CD1c-positive myeloid dendritic cell (primary cell): Measurements from ENCODE around the gene PCDHGA7.
A peak's percentile ranks its signal among the peaks of the same experiment; 100 is the strongest.
"Not testable (repeated sequence)": the region's sequence is repeated elsewhere in the genome, so short reads cannot be mapped to it uniquely, and the experiment has no call there.

ENCODE experiments used
- DNase-seq: peaks from one replicate; pipeline ENCODE4 v3.0.0-alpha.2; 2016; ENCODE audit errors: extremely low spot score

PCDHGA7 gene

DNA sequence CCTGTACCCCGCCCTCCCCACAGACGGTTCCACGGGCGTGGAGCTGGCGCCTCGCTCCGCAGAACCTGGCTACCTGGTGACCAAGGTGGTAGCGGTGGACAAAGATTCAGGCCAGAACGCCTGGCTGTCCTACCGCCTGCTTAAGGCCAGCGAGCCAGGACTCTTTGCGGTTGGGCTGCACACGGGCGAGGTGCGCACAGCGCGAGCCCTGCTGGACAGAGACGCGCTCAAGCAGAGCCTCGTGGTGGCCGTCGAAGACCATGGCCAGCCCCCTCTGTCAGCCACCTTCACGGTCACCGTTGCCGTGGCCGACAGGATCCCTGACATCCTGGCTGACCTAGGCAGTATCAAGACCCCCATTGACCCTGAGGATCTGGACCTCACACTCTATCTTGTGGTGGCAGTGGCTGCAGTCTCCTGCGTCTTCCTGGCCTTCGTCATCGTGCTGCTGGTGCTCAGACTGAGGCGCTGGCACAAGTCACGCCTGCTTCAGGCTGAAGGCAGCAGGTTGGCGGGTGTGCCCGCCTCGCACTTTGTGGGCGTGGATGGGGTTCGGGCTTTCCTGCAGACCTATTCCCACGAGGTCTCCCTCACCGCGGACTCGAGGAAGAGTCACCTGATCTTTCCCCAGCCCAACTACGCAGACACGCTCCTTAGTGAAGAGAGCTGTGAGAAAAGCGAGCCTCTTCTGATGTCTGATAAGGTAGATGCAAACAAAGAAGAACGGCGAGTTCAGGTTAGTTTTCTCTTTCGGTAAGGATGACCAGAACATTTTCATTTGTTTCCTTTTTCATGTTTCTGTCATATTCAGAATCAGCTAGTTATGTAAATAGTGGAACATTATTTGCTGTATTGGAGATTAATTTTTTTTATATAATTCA lies 16.3 kb upstream of the PCDHGA7 start:
- DNase-seq, result no peak

DNA sequence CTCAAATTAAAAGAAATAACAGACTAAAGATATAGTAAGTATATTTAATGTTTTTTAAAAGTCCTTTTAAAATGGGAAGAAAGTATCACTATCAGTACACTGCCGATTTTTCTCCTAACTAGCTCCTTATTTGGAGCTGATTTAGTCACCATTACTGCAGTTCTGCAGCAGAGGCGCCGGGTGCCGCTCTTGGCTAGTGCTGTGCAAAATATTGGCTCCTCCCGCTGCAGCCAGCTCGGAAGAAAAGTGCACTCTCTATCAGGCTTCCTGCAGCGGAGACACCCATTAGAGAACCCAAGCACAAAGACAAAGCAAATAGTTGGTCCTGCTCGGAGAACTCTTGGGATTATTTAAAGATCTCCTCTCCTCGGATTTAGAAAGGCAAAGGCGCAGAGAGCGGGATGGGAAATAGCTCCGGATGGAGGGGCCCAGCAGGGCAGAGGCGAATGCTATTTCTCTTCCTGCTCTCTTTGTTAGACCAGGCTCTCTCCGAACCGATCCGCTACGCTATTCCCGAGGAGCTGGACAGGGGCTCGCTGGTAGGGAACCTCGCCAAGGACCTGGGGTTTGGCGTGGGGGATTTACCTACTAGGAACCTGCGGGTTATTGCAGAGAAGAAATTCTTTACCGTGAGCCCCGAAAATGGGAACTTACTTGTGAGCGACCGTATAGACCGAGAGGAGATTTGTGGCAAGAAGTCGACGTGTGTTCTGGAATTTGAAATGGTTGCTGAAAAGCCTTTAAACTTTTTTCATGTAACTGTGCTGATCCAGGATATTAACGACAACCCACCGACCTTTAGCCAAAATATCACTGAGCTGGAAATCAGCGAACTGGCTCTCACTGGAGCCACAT lies 12.3 kb upstream of the PCDHGA7 start, which contains the start of gene PCDHGB3:
Gene PCDHGB3, plus strand, starts transcription at position 249 of the 855 bp plus-strand sequence. Its CDS starts 153 bp downstream, at position 402.
- peak; percentile 31 for DNase-seq

DNA sequence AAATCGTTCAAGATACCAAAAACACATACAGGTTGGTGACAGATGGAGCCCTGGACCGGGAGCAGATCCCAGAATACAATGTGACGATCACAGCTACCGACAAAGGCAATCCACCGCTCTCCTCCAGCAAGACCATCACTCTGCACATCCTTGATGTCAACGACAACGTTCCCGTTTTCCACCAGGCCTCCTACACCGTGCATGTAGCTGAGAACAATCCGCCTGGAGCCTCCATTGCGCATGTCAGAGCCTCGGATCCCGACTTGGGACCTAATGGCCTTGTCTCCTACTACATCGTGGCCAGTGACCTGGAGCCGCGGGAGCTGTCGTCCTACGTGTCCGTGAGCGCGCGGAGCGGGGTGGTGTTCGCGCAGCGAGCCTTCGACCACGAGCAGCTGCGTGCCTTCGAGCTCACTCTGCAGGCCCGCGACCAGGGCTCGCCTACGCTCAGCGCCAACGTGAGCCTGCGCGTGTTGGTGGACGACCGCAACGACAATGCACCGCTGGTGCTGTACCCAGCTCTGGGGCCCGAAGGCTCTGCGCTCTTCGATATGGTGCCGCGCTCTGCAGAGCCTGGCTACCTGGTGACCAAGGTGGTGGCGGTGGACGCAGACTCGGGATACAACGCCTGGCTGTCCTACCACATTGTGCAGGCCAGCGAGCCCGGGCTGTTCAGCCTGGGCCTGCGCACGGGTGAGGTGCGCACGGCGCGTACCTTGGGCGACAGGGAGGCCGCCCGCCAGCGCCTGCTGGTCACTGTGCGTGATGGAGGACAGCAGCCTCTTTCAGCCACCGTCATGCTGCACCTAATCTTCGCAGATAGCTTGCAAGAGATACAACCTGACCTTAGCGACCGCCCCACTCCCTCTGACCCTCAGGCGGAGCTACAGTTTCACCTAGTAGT lies 10.7 kb upstream of the PCDHGA7 start:
- DNase-seq, result no peak

DNA sequence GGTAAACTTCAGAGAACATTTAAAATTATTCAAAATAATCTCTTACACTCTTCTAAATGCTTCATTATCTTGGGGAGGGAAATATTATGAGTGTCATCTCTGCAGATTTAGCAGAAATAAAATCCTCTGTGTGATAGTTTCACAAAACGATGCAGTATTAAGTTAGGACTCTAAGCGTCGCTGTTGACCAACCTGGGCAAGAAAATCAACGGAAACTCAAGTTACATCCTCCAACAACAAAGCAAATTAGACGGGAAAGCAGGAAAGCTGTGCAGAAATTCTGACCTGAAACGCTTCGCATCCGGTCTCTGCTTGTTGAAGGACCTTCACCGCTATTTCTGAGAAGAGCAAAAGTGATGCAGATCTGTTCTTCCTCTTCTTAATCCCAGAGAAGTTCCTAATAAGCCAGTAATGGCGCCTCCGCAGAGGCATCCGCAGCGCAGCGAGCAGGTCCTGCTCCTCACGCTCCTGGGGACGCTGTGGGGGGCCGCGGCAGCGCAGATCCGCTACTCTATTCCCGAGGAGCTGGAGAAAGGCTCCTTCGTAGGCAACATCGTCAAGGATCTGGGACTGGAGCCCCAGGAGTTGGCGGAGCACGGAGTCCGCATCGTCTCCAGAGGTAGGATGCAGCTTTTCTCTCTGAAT lies 8.7 kb upstream of the PCDHGA7 start, which contains the start of gene PCDHGA6:
Gene PCDHGA6, plus strand, starts transcription at position 219 of the 645 bp plus-strand sequence. Its CDS starts 193 bp downstream, at position 412.
- no peak for DNase-seq

DNA sequence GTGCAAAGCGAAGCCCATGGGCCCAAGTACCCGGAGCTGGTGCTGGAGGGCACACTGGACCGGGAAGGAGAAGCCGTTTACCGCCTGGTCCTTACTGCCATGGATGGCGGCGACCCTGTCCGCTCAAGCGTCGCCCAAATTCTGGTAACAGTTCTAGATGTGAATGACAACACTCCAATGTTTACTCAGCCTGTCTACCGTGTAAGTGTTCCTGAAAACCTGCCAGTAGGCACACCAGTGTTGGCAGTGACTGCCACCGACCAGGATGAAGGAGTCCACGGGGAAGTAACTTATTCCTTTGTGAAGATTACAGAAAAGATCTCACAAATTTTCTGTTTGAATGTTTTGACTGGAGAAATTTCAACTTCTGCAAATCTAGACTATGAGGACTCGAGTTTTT lies 7.9 kb upstream of the PCDHGA7 start:
- DNase-seq, result no peak

DNA sequence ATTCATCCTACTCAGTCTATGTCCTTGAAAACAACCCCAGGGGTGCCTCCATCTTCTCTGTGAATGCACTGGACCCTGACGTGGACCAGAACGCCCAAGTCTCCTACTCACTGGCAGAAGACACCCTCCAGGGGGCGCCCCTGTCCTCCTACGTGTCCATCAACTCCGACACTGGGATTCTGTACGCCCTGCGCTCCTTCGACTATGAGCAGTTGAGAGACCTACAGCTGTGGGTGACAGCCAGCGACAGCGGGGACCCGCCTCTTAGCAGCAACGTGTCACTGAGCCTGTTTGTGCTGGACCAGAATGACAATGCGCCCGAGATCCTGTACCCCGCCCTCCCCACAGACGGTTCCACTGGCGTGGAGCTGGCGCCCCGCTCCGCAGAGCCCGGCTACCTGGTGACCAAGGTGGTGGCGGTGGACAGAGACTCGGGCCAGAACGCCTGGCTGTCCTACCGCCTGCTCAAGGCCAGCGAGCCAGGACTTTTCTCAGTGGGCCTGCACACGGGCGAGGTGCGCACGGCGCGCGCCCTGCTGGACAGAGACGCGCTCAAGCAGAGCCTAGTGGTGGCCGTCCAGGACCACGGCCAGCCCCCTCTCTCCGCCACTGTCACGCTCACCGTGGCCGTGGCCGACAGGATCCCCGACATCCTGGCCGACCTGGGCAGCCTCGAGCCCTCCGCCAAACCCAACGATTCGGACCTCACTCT lies 6.9 kb upstream of the PCDHGA7 start:
- not testable (repeated sequence) for DNase-seq

DNA sequence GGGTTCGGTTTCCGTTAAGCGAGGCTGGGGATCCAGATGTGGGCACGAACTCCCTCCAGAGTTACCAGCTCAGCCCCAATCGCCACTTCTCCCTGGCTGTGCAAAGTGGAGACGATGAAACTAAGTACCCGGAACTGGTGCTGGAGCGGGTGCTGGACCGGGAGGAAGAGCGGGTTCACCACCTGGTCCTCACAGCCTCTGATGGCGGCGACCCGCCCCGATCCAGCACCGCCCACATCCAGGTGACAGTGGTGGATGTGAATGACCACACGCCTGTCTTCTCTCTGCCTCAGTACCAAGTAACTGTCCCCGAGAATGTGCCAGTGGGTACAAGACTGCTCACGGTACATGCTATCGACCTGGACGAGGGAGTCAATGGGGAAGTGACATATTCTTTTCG lies 803 bp downstream of the PCDHGA7 start:
- no peak for DNase-seq

DNA sequence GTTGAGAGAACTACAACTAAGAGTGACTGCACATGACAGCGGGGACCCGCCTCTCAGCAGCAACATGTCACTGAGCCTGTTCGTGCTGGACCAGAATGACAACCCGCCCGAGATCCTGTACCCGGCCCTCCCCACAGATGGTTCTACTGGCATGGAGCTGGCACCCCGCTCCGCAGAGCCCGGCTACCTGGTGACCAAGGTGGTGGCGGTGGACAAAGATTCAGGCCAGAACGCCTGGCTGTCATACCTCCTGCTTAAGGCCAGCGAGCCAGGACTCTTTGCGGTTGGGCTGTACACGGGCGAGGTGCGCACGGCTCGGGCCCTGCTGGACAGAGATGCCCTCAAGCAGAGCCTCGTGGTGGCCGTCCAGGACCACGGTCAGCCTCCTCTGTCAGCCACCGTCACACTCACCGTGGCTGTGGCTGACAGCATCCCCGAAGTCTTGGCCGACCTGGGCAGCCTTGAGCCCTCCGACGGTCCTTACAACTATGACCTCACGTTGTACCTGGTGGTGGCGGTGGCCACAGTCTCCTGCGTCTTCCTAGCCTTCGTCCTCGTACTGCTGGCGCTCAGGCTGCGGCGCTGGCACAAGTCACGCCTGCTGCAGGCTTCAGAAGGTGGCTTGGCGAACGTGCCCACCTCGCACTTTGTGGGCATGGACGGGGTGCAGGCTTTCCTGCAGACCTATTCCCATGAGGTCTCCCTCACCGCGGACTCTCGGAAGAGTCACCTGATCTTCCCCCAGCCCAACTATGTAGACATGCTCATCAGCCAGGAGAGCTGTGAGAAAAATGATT lies 2.1 kb downstream of the PCDHGA7 start:
- no peak for DNase-seq

DNA sequence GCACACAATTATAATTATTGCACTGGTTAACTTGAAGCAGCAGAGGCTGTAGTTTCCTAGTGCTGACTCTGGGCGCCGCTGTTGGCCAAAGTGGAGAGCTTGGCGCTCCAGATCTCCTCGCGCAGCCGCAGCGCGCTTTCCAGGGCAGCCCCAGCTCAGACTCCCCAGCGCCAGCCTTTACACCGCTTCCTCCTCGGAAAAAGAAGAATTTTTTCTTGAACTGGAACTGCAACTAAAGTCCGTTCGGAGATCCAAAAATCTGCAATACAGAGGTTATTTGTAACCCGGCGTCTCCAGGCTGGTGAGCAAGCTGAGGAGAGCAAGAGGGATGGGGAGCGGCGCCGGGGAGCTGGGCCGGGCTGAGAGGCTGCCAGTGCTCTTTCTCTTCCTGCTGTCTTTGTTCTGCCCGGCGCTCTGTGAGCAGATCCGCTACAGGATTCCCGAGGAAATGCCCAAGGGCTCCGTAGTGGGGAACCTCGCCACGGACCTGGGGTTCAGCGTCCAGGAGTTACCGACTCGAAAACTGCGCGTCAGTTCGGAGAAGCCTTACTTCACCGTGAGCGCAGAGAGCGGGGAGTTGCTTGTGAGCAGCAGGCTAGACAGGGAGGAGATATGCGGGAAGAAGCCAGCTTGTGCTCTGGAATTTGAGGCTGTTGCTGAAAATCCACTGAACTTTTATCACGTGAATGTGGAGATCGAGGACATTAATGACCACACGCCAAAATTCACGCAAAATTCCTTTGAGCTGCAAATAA lies 5.2 kb downstream of the PCDHGA7 start, which contains the start of gene PCDHGB4:
Gene PCDHGB4, plus strand, starts transcription at position 142 of the 755 bp plus-strand sequence. Its CDS starts 187 bp downstream, at position 329.
- DNase-seq, result peak; percentile 44

DNA sequence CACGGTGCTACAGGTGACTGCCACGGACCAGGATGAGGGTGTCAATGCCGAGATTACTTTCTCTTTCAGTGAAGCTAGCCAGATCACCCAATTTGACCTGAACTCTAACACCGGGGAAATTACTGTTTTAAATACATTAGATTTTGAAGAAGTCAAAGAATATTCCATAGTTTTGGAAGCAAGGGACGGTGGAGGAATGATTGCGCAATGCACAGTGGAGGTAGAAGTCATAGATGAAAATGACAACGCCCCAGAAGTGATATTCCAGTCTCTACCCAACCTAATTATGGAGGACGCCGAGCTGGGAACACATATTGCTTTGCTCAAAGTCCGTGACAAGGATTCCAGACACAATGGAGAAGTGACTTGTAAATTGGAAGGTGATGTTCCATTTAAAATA lies 6.1 kb downstream of the PCDHGA7 start:
- no peak for DNase-seq

DNA sequence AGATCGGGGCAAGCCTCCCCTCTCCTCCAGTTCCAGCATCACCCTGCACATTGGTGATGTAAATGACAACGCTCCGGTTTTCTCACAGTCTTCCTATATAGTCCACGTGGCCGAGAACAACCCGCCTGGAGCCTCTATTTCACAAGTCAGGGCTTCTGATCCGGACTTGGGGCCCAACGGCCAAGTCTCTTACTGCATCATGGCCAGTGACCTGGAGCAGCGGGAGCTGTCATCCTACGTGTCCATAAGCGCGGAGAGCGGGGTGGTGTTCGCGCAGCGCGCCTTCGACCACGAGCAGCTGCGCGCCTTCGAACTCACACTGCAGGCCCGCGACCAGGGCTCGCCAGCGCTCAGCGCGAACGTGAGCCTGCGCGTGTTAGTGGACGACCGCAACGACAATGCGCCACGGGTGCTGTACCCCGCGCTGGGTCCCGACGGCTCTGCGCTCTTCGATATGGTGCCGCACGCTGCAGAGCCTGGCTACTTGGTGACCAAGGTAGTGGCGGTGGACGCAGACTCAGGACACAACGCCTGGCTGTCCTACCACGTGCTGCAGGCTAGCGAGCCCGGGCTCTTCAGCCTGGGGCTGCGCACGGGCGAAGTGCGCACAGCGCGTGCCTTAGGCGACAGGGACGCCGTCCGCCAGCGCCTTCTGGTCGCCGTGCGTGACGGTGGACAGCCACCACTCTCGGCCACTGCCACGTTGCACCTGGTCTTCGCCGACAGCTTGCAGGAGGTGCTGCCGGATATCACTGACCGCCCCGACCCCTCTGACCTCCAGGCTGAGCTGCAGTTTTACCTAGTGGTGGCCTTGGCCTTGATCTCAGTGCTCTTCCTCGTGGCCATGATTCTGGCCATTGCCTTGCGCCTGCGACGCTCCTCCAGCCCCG lies 6.9 kb downstream of the PCDHGA7 start:
- DNase-seq, result no peak

DNA sequence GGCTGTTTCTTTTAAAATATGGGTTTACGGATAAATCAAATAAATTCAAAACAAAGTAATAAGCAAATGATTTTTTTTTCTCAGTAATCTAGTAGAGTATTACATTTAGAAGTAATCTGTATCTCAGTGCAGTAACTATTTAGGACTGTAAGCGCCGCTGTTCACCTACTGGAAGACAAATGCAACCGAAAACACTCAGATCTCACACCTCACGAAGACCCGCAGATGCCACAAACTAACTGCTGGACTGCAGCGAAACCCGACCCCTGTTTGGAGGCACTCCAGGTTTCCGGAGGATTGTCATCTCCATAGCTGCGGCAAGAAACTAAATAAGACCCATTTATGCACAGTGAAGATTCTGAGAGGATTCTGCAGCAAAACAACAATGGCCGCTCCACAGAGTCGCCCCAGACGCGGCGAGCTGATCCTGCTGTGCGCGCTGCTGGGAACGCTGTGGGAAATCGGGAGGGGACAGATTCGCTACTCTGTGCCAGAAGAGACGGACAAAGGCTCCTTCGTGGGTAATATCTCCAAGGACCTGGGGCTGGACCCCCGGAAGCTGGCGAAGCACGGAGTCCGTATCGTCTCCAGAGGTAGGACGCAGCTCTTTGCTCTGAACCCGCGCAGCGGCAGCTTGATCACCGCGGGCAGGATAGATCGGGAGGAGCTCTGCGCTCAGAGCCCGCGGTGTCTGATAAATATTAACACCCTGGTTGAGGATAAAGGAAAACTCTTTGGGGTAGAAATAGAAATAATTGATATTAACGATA lies 10.1 kb downstream of the PCDHGA7 start, which contains the start of gene PCDHGA8:
Gene PCDHGA8, plus strand, starts transcription at position 205 of the 770 bp plus-strand sequence. Its CDS starts 181 bp downstream, at position 386.
- no peak for DNase-seq

DNA sequence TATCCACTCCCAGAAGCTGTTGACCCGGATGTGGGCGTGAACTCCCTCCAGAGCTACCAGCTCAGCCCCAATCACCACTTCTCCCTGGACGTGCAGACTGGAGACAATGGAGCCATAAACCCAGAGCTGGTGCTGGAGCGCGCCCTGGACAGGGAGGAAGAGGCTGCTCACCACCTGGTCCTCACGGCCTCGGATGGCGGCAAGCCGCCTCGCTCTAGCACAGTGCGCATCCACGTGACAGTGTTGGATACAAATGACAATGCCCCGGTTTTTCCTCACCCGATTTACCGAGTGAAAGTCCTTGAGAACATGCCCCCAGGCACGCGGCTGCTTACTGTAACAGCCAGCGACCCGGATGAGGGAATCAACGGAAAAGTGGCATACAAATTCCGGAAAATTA lies 10.7 kb downstream of the PCDHGA7 start:
- no peak for DNase-seq

DNA sequence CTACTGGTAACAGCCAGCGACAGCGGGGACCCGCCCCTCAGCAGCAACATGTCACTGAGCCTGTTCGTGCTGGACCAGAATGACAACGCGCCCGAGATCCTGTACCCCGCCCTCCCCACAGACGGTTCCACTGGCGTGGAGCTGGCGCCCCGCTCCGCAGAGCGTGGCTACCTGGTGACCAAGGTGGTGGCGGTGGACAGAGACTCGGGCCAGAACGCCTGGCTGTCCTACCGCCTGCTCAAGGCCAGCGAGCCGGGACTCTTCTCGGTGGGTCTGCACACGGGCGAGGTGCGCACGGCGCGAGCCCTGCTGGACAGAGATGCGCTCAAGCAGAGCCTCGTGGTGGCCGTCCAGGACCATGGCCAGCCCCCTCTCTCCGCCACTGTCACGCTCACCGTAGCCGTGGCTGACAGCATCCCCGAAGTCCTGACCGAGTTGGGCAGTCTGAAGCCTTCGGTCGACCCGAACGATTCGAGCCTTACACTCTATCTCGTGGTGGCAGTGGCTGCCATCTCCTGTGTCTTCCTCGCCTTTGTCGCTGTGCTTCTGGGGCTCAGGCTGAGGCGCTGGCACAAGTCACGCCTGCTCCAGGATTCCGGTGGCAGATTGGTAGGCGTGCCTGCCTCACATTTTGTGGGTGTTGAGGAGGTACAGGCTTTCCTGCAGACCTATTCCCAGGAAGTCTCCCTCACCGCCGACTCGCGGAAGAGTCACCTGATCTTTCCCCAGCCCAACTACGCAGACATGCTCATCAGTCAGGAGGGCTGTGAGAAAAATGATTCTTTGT lies 12.1 kb downstream of the PCDHGA7 start:
- DNase-seq, result not testable (repeated sequence)

DNA sequence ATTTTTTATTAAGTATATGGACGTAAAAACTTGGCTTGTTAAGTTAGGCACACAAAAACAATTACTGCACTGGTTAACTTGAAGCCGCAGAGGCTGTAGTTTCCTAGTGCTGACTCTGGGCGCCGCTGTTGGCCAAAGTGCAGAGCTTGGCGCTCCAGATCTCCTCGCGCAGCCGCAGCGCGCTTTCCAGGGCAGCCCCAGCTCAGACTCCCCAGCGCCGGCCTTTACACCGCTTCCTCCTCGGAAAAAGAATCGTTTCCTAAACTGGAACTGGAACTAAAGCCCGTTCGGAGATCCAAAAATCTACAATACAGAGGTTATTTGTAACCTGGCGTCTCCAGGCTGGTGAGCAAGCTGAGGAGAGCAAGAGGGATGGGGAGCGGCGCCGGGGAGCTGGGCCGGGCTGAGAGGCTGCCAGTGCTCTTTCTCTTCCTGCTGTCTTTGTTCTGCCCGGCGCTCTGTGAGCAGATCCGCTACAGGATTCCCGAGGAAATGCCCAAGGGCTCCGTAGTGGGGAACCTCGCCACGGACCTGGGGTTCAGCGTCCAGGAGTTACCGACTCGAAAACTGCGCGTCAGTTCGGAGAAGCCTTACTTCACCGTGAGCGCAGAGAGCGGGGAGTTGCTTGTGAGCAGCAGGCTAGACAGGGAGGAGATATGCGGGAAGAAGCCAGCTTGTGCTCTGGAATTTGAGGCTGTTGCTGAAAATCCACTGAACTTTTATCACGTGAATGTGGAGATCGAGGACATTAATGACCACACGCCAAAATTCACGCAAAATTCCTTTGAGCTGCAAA lies 15.4 kb downstream of the PCDHGA7 start, which contains the start of gene PCDHGB5:
Gene PCDHGB5, plus strand, starts transcription at position 192 of the 796 bp plus-strand sequence. Its CDS starts 181 bp downstream, at position 373.
- peak; percentile 62 for DNase-seq
